Colonic mucosa (tissue), 4 donors: Measurements from ENCODE around the gene MKS1. TPM values are rescaled to one million over a fixed set of nuclear protein-coding genes. Genes with fewer than 3 reads are reported as not detected.

Experiments used
- DNase-seq: peaks from one replicate; pipeline ENCODE4 v3.0.0-alpha.2; 2020
- H3K27ac ChIP-seq: fragments of 200-600 bp; one replicate; pipeline ENCODE4 v1.8.0; 2021
- H3K27me3 ChIP-seq: fragments of 200-600 bp; one replicate; pipeline ENCODE4 v1.8.0; 2021
- H3K36me3 ChIP-seq: fragments of 200-600 bp; one replicate; pipeline ENCODE4 v1.8.0; 2021
- H3K4me1 ChIP-seq: fragments of 200-600 bp; one replicate; pipeline ENCODE4 v1.8.0; 2021; ENCODE audit warnings: mild to moderate bottlenecking
- H3K4me3 ChIP-seq: fragments of 200-600 bp; one replicate; pipeline ENCODE4 v1.8.0; 2021
- H3K9ac ChIP-seq, 2 donors: one replicate each; pipeline ENCODE4 v1.7.0; 2013; ENCODE audit warnings: control low read depth in 2 of 2, low read depth in 2 of 2, low read length in 2 of 2
- H3K9me3 ChIP-seq: fragments of 200-600 bp; one replicate; pipeline ENCODE4 v1.8.0; 2021
- CTCF ChIP-seq: fragments of 200-600 bp; IDR thresholded peaks from one replicate; pipeline ENCODE4 v1.8.0; 2022; ENCODE audit warnings: antibody characterized with exemption, mild to moderate bottlenecking
- intact Hi-C: fragments of 100-400 bp; cut with DNase I; formaldehyde crosslinking; loops from one replicate; pipeline ENCODE4 v1.14.1; 2022
- total RNA-seq, 2 donors: library from RNA; stranded (reverse); fragmentation: NEBNext Ultra II Directional in 1 of 2; extraction: Animal tissue kit (Norgen Biotek cat#: 25700) in 1 of 2; gene quantifications; one replicate each; pipeline ENCODE4 v1.2.1, GENCODE V29; 2021
- donor health status: healthy.
- donor health status: DM: no; HTN: no; CAD: no.
- donor health status: DM: no; HTN: no; CAD: no.

Gene MKS1
- total RNA-seq, 2 donors from 2014 or later = 13.8 to 18.4 TPM

- no peak for TF ChIP-seq CTCF
- Histone ChIP-seq H3K9me3 (no peaks in the 10 kb centered on the region), H3K4me3 (no peak overlapping the region), H3K27ac (no peak overlapping the region), H3K9ac (no peak overlapping the region), H3K36me3 (no peaks in the 10 kb centered on the region), H3K27me3 (no peaks in the 10 kb centered on the region), H3K4me1 (no peaks in the 10 kb centered on the region)
- intact Hi-C loops = no loop called here
- no peak for DNase-seq
Measured at GRCh38 chr17:58191241-58191896, 27.7 kb downstream of the MKS1 start.

- Histone ChIP-seq H3K27ac (no peak overlapping the region), H3K36me3 (no peaks in the 10 kb centered on the region), H3K9ac (no peak overlapping the region), H3K4me3 (no peak overlapping the region), H3K4me1 (no peaks in the 10 kb centered on the region), H3K27me3 (no peaks in the 10 kb centered on the region), H3K9me3 (no peaks in the 10 kb centered on the region)
- no peak for TF ChIP-seq CTCF
- no peak for DNase-seq
- intact Hi-C loops = no loop called here
Measured at GRCh38 chr17:58189436-58190146, 29.5 kb downstream of the MKS1 start.

- H3K27ac ChIP-seq = no peak overlapping the region
- no peaks in the 10 kb centered on the region for H3K9me3 ChIP-seq
- no peak overlapping the region for H3K9ac ChIP-seq
- H3K27me3 ChIP-seq = no peaks in the 10 kb centered on the region
- H3K4me1 ChIP-seq = no peaks in the 10 kb centered on the region
- intact Hi-C loops = no loop called here
- no peak for DNase-seq
- no peak for TF ChIP-seq CTCF
- no peak overlapping the region for H3K4me3 ChIP-seq
- no peaks in the 10 kb centered on the region for H3K36me3 ChIP-seq
Measured at GRCh38 chr17:58187675-58188074, 31.4 kb downstream of the MKS1 start.

- Histone ChIP-seq H3K9me3 (no peaks in the 10 kb centered on the region), H3K36me3 (no peaks in the 10 kb centered on the region), H3K4me1 (no peaks in the 10 kb centered on the region), H3K27me3 (no peaks in the 10 kb centered on the region), H3K4me3 (no peak overlapping the region), H3K27ac (no peak overlapping the region), H3K9ac (no peak overlapping the region)
- no peak for TF ChIP-seq CTCF
- DNase-seq = no peak
- intact Hi-C loops = no loop called here
Measured at GRCh38 chr17:58187063-58187462, 32.0 kb downstream of the MKS1 start.

GRCh38 chr17:58186591-58186990 lies 32.5 kb downstream of the MKS1 start:
- Histone ChIP-seq H3K9me3 (no peaks in the 10 kb centered on the region), H3K36me3 (no peaks in the 10 kb centered on the region), H3K27me3 (no peaks in the 10 kb centered on the region), H3K4me1 (no peaks in the 10 kb centered on the region), H3K9ac (no peak overlapping the region), H3K27ac (no peak overlapping the region), H3K4me3 (no peak overlapping the region)
- intact Hi-C loops = no loop called here
- no peak for TF ChIP-seq CTCF
- DNase-seq = no peak
